ENCODE results near the gene GNAS-AS1.
"Not testable (repeated sequence)": the region's sequence is repeated elsewhere in the genome, so short reads cannot be mapped to it uniquely, and the experiment has no call there.

The GNAS-AS1 gene

DNA sequence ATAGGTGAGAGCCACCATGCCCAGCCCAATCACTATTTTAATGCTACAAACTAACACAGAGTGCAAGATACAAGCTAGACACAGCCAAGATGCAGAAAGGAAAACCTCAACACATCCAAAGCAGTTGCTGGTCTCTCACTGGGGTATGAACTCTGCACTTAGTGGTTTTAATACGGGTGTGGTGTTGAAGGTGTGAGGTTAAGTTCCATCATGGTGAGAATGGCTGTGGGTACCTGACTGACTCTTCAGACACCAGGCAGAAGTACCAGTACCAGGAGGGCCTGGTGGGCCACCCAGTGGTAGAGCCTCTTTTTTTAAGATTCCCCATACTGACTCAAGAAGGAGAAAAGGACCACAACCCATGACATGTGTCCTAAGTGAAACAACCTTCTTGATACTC is 13.0 kb downstream of the GNAS-AS1 start:
- no peak for DNase-seq (ENCODE audit: low read depth in 1 of 2, low spot score in 1 of 2)

DNA sequence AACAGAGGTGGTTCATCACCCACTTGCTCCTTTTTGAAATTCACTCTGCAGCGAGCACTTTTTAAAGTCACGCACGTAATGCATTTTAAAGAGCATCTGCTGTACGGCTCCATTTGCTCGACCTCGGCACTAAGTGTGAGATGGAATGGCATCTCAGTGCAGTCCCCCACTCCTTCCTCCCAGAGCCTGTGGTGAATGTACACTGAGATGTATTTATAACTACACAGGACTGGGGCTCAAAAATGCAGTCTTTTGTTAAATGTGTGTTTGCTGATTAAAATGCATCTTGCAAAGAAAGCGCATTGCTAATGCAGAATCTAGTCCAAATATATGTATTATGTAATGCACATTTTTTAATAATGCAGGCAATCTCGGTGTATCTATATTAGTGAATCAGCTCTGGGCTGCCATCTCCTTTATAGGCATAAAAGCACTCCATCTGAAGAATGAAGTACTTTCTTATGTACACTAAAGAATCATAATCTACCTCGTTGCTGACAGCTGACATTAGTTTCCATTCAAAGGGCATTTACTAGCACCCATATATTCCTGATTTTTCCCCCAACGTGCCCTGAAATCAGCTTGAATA is 14.0 kb downstream of the GNAS-AS1 start:
- no peak for DNase-seq (ENCODE audit: low read depth in 1 of 2, low spot score in 1 of 2)

DNA sequence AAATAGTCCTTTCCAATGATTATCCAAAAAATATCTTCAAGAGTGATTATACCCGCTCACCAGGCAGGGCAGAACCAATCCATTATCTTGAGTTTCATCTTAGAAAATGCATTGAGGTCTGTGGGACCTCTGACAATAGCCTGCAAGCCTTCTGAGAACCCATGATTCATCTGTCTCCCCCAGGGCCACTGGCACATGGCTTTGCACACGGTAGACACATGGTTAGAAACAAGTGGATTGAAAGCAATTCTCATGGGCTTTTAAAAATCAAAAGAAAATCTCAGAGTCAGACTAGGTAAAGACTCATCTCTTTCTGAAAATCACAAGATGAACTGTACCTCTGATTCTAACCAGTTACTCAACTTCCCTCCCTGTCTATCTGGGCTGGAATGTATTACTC is 15.5 kb downstream of the GNAS-AS1 start:
- no peak for DNase-seq (ENCODE audit: low read depth in 1 of 2, low spot score in 1 of 2)

DNA sequence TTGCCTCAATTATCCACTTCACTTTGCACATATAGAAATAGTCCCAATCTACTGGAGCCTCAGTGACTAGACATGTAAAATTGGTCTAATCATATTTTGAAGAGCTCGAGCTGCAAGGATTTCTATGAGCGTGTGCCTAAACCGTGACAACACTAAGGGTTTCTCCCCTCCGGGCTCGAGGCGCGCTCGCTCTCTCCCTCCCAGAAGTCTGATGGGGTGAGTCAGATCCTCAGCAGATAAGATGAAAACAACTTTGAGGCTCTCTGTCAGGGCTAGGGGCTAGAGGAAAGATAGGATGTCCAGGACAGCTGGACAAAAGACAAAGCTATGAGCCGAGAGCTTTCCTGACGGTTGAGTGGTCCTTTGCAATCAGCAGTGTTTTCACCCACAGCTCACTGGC is 16.8 kb downstream of the GNAS-AS1 start:
- no peak for DNase-seq (ENCODE audit: low read depth in 1 of 2, low spot score in 1 of 2)

DNA sequence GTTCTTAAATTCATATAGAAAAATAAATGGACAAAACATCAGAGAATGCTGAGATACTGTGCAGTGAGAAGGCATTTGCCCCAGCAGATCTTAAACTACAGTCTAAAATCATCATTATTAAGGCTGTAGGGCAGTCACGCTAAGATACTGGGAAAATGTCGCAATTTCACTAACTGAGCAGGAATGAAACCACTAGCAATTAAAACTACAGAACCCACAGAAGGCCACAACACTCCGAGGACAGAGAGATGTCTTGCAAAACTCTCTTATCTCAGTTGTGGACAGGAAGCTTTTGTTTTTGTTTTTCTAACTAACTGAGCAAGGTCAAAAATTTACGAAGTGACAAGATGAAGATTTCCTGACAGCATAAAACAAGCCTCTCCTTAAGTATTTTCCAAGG is 18.2 kb downstream of the GNAS-AS1 start:
- no peak for DNase-seq (ENCODE audit: low read depth in 1 of 2, low spot score in 1 of 2)

DNA sequence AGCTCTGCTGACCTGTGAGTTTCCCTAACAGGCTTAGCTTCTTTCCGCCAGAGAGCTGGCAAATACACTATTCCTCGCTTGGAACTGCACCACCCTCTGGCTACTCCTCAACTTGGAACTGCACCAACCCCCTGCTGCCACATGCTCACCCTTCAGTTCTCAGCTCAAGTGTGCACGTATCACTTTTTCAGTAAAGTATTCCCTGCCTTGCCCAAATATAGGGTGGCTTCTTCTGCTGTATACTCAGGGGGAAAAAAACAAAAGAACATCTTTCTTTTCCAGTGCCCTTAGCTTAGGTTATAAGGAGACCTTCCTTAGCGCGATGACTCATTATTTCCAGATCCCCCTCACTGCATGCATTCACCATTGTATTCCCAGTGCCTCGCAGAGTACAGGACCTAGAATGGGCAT is 21.2 kb downstream of the GNAS-AS1 start:
- no peak for DNase-seq (ENCODE audit: low read depth in 1 of 2, low spot score in 1 of 2)

DNA sequence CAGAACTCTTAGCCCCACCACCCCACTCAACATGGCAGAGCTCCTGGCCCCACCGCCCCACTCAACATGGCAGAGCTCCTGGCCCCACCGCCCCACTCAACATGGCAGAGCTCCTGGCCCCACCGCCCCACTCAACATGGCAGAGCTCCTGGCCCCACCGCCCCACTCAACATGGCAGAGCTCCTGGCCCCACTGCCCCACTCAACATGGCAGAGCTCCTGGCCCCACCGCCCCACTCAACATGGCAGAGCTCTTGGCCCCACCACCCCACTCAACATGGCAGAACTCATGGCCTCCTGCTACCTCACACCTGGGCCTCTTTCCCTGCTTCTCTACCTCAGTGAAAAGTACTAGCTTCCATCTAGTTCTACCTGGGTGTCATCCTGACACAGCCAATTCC is 21.9 kb downstream of the GNAS-AS1 start:
- DNase-seq (ENCODE audit: low read depth in 1 of 2, low spot score in 1 of 2): not testable (repeated sequence)

DNA sequence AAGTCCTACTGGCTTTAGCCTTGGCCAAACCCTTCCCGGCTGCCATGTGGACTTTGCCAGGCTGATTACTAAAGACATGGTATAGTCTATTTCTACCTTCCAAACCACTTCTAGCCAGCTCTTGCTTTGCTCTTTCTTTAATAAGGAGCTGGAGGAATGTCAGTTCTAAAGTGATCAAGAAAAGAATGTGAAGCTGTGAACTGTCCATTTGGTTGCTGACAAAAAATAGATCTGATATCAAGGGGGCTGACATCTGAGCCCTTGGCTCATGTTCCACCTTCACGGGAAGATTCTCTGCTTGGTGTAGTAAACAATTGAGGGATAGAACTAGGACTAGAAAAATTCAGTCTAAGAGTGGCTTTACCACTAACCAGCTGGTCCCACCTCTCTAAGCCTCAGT is 22.6 kb downstream of the GNAS-AS1 start:
- DNase-seq (ENCODE audit: low read depth in 1 of 2, low spot score in 1 of 2): no peak

DNA sequence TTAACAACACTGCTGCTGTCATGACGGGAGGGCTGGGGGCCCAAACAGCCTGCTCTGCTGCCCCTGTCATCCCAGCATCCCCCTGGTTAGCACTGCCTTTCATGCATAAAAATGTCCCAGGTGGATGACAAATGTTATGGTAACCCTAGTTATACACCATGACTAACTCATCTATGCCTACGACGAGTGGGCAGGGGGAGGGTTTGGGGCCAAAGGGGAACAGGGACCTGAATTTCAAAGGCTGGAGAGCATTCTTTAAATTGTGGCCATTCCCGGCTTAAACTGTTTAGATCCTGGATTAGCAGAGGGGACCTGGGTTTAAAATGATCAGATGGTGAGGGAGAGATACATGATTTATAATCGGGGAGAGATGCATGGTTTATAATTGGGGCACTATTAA is 24.4 kb downstream of the GNAS-AS1 start:
- no peak for DNase-seq (ENCODE audit: low read depth in 1 of 2, low spot score in 1 of 2)

DNA sequence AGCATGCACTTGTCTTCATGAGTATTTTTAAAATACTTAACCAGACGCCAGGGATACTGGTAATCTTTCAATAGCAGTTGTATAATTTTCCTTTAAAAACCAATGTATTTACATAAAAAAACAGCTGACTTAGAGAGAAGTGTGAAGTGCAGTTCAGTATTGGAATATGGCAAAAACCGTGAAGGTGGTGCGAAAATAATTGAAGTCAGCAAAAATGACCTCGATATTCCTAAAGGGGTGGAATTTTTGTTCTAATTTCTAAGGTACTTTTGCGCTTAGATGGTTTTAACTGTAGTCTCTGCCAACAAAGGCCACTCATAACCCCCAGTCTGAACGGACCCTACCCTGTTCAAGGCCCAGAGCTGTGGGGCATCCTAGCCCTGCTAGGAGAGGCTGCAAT is 25.3 kb downstream of the GNAS-AS1 start:
- DNase-seq (ENCODE audit: low read depth in 1 of 2, low spot score in 1 of 2): no peak

DNA sequence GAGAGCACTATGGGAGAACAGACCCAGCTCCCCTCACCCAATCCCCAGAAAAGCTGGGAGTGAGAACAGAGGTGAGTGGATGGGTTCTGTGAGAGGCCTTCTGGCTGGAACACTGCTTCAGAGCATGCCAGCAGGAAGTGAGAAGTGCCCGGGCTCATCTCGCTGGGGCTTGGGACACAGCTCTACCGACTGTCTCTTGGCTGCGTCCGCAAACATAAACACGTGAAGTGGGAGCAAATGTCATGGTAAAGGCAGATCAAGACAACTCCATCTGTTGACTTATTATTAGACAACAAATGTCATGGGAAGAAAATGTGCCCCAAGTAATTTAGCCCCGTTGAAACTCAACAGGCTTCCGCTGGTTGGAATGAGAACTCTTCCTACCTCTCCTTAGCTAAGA is 25.9 kb downstream of the GNAS-AS1 start:
- DNase-seq (ENCODE audit: low read depth in 1 of 2, low spot score in 1 of 2): no peak

DNA sequence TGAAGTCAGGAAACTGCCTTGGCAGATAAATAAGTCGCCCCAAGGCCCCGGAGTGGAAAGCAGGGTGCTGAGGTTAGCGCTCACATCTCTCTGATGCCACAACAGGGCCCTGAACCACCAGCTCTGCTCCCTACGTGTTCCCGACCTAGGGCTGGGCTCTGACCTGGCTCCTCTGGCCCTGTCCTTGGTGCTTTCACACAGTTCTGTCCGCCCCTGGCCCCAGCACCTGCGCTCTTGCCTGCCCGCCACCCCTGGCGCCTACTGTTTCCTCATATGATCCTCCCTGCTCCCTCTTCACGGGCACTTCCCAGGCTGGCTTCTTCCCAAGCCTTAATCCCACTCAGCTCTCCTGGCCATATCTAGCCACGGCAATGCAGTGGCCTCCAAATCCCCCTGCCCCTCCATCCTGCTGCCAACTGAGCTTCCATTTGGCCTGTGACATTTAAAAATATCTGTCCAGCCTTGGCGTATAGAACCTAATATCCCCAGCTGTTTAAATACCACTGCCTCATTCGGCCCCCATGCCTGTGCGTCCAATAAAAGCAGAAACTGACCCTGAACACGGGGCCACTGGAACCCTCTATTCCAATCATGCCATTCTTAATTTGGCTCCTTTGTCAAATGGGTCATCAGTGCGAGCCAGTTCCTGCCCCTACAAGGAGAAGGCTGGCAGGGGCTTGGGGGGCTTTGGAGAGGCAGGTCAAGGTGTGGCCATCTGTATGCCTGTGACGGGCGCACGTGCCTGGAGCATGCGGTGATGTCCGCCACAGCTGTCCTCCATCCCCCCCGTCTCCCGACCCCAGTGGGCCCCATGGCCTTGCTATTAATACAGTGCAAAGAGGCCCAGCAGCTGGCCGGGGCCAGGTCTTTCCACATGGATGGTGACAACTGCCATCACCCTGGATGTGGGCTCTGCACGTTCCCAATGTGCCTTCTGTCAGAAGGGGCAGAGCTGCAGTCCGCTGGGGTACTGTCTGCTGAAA is 27.7 kb downstream of the GNAS-AS1 start:
- no peak for DNase-seq (ENCODE audit: low read depth in 1 of 2, low spot score in 1 of 2)

DNA sequence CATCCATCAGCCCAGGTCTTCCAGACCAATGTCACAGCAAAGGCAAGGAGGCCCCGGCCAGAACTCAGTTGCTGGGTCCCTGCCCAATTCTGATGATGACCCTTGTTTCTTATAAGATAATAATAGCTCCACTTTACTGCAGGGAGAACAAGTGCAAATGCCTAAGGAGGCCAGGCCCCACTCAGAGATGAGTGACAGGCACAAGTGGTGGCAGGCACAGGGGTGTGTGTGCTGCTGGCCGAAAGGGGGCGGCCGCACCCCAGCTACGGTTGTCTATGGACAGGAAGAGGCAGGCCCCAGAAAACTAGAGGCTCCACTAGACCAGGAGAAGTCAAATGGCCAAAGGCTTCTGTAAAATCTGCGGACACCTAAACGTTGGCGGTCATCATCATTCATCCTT is 28.6 kb downstream of the GNAS-AS1 start:
- no peak for DNase-seq (ENCODE audit: low read depth in 1 of 2, low spot score in 1 of 2)

DNA sequence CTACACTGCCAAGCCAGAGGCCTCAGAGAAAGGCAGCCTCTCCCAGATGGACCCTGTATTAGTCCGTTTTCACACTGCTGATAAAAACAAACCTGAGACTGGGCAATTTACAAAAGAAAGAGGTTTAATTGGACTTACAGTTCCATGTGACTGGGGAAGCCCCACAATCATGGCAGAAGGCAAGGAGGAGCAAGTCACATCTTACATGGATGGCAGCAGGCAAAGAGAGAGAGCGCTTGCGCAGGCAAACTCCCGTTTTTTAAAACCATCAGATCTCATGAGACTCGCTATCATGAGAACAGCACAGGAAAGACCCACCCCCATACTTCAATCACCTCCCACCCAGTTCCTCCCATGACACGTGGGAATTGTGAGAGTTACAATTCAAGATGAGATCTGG is 30.2 kb downstream of the GNAS-AS1 start:
- not testable (repeated sequence) for DNase-seq (ENCODE audit: low read depth in 1 of 2, low spot score in 1 of 2)

DNA sequence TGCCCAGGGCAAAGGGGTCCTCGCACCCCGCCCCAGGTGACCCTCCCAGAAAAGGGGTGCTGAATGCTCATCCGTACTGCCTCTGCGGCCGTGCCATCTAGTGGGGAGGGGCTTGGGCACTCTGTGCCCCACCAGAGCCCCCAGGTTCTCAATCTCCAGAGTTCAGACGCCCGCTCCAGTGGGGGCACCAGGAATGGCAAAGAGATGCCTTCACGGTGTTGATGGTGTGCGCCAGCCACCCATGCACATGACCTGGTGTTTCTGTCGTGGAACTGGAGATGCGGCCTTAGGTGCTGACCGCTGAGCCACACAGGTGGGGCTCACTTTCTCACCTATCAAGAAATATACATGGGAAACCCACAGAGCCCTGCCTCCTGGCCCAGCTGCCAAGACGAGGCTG is 30.8 kb downstream of the GNAS-AS1 start:
- no peak for DNase-seq (ENCODE audit: low read depth in 1 of 2, low spot score in 1 of 2)

DNA sequence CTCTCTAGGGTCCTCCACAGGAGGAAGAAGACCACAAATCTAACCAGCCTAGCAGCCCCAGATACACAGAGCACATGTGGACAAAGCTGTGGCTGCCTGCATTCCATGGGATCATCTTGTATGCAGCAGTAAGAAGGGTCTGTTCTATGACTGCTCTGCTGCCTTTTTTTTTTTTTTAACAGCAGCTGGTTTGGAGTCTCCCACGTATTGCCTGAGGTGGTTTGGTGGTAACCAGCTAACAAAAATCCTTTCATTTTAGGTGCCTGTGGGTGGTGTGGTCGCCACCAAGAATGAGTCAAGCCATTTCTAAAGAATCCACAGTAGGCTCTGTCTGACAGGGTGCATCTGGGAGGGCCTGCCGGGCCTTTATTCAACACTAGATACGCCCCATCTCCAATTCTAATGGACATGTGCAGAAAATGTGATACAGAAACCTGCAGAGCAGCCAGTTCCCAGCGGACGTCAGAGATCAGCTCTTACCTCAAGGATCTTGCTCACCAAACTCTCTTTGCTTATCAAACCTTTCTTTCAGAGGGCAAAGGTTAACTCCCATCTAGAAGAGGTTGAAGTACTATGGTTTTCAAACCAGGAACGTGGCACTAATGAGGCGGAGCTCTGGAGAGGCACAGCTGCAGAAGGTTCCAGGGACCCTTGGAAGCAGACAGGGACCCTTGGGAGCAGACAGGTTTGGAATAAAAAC is 32.0 kb downstream of the GNAS-AS1 start:
- peak; percentile 16 to 46 for DNase-seq (ENCODE audit: low read depth in 1 of 2, low spot score in 1 of 2)

DNA sequence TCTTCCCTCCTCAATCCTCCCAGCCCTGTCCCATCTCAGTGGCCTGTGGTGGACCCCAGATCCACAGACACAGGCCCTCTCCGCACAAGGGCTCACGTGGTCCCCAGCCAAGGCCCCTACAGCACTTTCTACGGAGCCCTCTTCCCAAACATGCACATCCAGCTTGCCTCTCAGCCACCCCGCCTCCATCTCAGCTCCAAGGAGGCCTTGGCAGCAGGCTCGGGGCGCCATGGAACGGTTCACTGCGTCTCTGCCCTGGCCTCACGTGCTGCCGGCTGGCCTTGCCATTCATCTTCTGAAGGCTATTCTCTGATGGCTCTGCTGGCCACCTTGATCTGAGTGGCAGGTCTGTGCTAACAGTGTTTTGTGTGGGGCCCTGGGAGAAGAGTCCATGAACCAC is 33.0 kb downstream of the GNAS-AS1 start:
- no peak for DNase-seq (ENCODE audit: low read depth in 1 of 2, low spot score in 1 of 2)

DNA sequence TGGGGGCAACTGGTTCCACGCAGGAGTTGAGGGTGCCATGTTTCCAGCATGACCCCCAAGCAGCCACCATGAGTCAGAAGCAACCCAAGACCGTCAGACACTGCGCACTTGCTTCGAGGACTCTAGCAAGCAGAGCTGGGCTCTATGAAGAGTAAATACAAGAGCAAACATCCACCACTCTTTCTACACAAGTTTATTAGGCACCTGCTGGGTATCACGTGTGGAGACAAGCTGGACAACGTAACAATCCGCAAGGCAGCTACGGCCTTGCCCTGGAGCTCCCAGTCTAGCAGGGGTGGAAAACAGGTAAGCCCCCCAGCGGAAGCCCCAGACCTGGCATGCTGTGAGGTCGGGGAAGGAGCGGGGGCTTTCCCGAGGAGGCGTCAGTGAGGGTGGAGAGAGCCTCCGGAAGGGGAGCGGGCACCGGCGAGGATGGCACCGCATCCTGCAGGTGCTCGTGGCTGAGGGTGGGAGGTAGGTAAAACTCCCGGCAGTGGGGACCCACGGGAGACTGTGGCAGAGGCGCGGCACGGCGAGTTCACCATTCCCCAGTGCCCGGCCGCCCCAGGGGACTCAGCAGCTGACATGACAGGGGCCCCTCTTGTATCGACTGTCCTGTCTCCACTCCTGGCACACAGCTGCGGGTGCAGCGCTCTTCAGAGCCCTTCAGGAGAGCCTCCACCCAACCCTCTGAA is 33.6 kb downstream of the GNAS-AS1 start:
- no peak for DNase-seq (ENCODE audit: low read depth in 1 of 2, low spot score in 1 of 2)

DNA sequence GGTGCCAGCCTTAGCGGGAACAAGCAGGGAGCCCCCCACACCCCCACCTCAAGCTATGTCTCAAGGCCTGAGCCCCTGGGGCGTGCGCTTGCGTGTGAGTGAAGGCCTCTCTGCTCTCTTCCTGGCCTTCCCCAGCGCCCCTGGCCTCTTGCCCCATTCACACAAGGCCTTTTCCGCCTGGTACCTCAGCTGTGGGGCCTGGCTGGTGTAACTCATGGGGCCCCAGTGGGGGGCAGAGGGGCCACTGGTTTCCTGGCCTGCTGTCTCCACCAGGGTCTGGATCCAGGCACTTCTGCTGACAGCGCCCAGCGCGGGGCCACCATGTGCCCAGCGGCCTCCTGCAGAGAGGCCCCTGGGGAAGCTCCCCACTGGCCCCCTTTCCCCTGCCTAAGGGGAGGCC is 34.7 kb downstream of the GNAS-AS1 start:
- no peak for DNase-seq (ENCODE audit: low read depth in 1 of 2, low spot score in 1 of 2)

DNA sequence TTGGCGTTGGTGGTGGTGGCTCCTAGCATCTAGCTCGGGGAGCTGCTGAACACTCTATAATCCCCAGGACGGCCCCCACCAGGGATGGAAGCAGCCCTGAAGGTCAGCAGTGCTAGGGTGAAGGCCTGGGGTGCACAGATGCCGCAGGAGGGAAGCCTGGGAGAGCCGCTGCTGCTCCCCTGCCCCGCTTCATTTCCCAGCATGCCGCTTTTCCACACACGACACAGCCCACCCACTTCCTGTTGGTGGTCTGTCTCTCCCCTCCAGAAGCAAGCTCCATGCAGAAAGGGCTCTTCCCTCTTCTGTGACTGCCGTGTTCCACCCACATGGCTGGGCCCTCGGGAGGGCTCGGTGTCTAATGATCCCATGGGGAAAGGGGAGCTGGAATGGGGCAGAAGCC is 35.3 kb downstream of the GNAS-AS1 start:
- DNase-seq (ENCODE audit: low read depth in 1 of 2, low spot score in 1 of 2): no peak

DNA sequence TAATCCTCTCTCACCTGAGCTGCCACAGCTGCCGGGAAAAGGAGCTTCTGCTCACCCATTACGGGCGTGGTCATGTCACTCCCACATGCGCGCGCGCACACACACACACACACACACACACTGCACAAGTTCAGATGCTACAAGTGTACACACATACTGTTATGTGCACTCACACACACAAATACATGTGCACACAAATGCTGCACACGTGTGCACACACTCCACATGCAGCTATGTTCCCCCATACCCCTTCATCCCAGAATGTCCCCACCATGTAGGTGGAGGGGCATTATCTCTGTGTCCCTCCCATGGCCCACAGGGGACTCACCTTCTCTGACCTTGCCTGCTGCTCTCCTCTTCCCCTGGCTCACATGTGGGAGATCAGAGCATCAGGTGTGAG is 37.3 kb downstream of the GNAS-AS1 start:
- DNase-seq (ENCODE audit: low read depth in 1 of 2, low spot score in 1 of 2): no peak

Data from activated CD4-positive, alpha-beta T cell treated with anti-CD3 and anti-CD28 coated beads, Interleukin-2, amount 50 U/mL, for 24 hours (primary cell).